ENCODE data around the gene ADAMTS14. TPM values are rescaled to one million over a fixed set of nuclear protein-coding genes. Genes with fewer than 3 reads are reported as not detected.
A peak's percentile ranks its signal among the peaks of the same experiment; 100 is the strongest.

Gene ADAMTS14
- total RNA-seq, 2 experiments from 2014 or later = not detected

- Histone ChIP-seq H3K4me3 (ENCODE audit: low read length) (no peak overlapping the region), H3K27ac (ENCODE audit: low read depth in 1 of 2, low read length in 2 of 2) (no peak overlapping the region), H3K9me3 (ENCODE audit: control insufficient read depth in 1 of 2, insufficient read depth in 1 of 2, low read length in 2 of 2) (no peaks in the 10 kb centered on the region), H3K36me3 (ENCODE audit: insufficient read depth, low read length) (no peaks in the 10 kb centered on the region), H3K4me1 (ENCODE audit: insufficient read depth, low read length) (no peaks in the 10 kb centered on the region), H3K27me3 (ENCODE audit: control insufficient read depth in 1 of 2, insufficient read depth in 2 of 2, low read length in 2 of 2) (no peaks in the 10 kb centered on the region)
- H3K4me1 Mint-ChIP-seq (ENCODE audit: low read depth) = no peaks in the 10 kb centered on the region
- intact Hi-C loops (cut with DNase I, micrococcal nuclease) = no loop called here
- ATAC-seq (ENCODE audit: poor library complexity) (no peak), DNase-seq (peak in 1 of 14 experiments; percentile 27)
- ChIA-PET CTCF (no interaction called here), POLR2A (no interaction called here)
- no peak overlapping the region for H3K27ac Mint-ChIP-seq
- no peaks in the 10 kb centered on the region for H3K36me3 Mint-ChIP-seq (ENCODE audit: low read depth)
- no peak overlapping the region for H3K4me3 Mint-ChIP-seq
- peaks cover 5% of the 10 kb centered on the region for H3K27me3 Mint-ChIP-seq
- H3K9me3 Mint-ChIP-seq = no peaks in the 10 kb centered on the region
- TF ChIP-seq, protein P1, sequence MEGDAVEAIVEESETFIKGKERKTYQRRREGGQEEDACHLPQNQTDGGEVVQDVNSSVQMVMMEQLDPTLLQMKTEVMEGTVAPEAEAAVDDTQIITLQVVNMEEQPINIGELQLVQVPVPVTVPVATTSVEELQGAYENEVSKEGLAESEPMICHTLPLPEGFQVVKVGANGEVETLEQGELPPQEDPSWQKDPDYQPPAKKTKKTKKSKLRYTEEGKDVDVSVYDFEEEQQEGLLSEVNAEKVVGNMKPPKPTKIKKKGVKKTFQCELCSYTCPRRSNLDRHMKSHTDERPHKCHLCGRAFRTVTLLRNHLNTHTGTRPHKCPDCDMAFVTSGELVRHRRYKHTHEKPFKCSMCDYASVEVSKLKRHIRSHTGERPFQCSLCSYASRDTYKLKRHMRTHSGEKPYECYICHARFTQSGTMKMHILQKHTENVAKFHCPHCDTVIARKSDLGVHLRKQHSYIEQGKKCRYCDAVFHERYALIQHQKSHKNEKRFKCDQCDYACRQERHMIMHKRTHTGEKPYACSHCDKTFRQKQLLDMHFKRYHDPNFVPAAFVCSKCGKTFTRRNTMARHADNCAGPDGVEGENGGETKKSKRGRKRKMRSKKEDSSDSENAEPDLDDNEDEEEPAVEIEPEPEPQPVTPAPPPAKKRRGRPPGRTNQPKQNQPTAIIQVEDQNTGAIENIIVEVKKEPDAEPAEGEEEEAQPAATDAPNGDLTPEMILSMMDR (IDR thresholded peaks at IDR 0.05) = no peak
These were observed 99.2 kb downstream of the ADAMTS14 start for GRCh38 chr10:70771311-70772194.

DNA sequence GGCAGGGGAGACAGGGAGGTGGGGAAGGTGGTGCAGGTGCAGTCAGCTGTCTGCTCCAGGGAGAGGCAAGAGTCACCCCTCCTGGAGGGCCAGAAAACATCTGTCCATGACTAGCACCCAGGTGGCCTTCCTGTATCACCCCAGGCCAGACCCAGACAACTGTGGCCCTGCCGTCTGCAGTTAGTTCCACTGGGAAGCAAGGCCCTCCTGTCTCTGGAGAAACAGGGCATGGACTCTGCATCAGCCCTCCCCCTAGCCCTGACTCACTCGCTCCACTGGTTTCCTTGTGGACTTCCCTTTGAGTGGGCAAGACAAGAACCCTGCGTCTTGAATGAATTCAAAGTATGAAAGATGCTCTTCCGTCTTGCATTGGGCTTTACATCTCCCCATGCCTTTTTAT lies 100.3 kb downstream of the ADAMTS14 start:
- Histone ChIP-seq H3K4me3 (ENCODE audit: low read length) (no peak overlapping the region), H3K27ac (ENCODE audit: low read depth in 1 of 2, low read length in 2 of 2) (no peak overlapping the region), H3K27me3 (ENCODE audit: control insufficient read depth in 1 of 2, insufficient read depth in 2 of 2, low read length in 2 of 2) (no peaks in the 10 kb centered on the region), H3K36me3 (ENCODE audit: insufficient read depth, low read length) (no peaks in the 10 kb centered on the region), H3K9me3 (ENCODE audit: control insufficient read depth in 1 of 2, insufficient read depth in 1 of 2, low read length in 2 of 2) (no peaks in the 10 kb centered on the region), H3K4me1 (ENCODE audit: insufficient read depth, low read length) (no peaks in the 10 kb centered on the region)
- ChIA-PET POLR2A (no interaction called here), CTCF (no interaction called here)
- Mint-ChIP-seq H3K4me3 (no peak overlapping the region), H3K9me3 (no peaks in the 10 kb centered on the region), H3K27ac (no peak overlapping the region), H3K36me3 (ENCODE audit: low read depth) (no peaks in the 10 kb centered on the region), H3K4me1 (ENCODE audit: low read depth) (no peaks in the 10 kb centered on the region), H3K27me3 (no peaks in the 10 kb centered on the region)
- no peak for DNase-seq
- TF ChIP-seq, protein P1 (IDR thresholded peaks at IDR 0.05) = no peak
- intact Hi-C loops (cut with DNase I, micrococcal nuclease) = no loop called here
- no peak for ATAC-seq (ENCODE audit: poor library complexity)

GRCh38 chr10:70773461-70773860 lies 101.2 kb downstream of the ADAMTS14 start:
- no peaks in the 10 kb centered on the region for H3K4me1 ChIP-seq (ENCODE audit: insufficient read depth, low read length)
- H3K4me3 ChIP-seq (ENCODE audit: low read length) = no peak overlapping the region
- no peaks in the 10 kb centered on the region for H3K27me3 ChIP-seq (ENCODE audit: control insufficient read depth in 1 of 2, insufficient read depth in 2 of 2, low read length in 2 of 2)
- intact Hi-C loops (cut with DNase I, micrococcal nuclease) = no loop called here
- no peak overlapping the region for H3K27ac Mint-ChIP-seq
- no peak overlapping the region for H3K27ac ChIP-seq (ENCODE audit: low read depth in 1 of 2, low read length in 2 of 2)
- H3K9me3 ChIP-seq (ENCODE audit: control insufficient read depth in 1 of 2, insufficient read depth in 1 of 2, low read length in 2 of 2) = no peaks in the 10 kb centered on the region
- no peaks in the 10 kb centered on the region for H3K36me3 Mint-ChIP-seq (ENCODE audit: low read depth)
- ATAC-seq (ENCODE audit: poor library complexity) (no peak), DNase-seq (no peak)
- H3K4me1 Mint-ChIP-seq (ENCODE audit: low read depth) = no peaks in the 10 kb centered on the region
- no peaks in the 10 kb centered on the region for H3K36me3 ChIP-seq (ENCODE audit: insufficient read depth, low read length)
- H3K4me3 Mint-ChIP-seq = no peak overlapping the region
- ChIA-PET POLR2A (no interaction called here), CTCF (no interaction called here)
- no peaks in the 10 kb centered on the region for H3K27me3 Mint-ChIP-seq
- H3K9me3 Mint-ChIP-seq = no peaks in the 10 kb centered on the region
- TF ChIP-seq, protein P1 (IDR thresholded peaks at IDR 0.05) = no peak
